ENCODE measurements around the gene AMFR.

AMFR gene

DNA sequence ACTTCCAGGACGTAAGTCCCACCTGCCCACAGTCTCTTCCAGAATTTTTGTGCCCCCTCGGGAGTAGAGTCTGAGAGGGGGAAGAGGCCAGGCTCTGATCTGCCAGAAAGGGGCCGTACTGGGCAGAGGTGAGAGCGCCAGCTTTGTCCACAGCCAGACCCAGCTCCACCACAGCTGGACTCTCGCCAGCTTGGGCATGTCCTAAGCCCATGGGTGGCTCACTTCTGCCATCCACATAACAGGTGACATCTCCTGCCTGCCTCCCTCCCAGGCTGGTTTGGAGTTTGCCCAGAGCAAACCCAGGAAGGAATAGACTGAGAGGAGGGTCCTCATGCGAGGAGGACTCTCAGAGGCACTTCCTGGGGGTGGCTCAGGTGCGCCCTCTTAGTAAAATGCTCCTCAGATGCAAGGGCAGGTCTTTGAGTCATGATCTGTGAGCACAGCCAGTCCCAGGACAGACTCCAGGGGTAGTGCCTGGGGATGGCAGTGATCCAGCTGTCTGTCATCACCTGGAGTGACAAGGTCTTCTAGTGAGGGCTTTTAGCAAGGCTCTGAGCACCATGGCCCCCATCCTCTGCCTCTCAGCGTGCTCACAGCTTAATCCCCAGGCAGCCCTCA is 89.2 kb downstream of the AMFR start:
- peaks cover 13% of the 10 kb centered on the region for H3K4me1 ChIP-seq (ENCODE audit: insufficient read depth, insufficient read length)
- no peaks in the 10 kb centered on the region for H3K36me3 ChIP-seq (ENCODE audit: insufficient read depth, insufficient read length, low read length)
- H3K9ac ChIP-seq (ENCODE audit: insufficient read length, low read depth) = no peak overlapping the region
- TF ChIP-seq ZNF274 (IDR thresholded peaks at IDR 0.05; ENCODE audit: low read depth, low read length) (no peak), SUZ12 (IDR thresholded peaks at IDR 0.05; ENCODE audit: extremely low read depth, insufficient read depth, insufficient read length) (no peak), YY1 (IDR thresholded peaks at IDR 0.05; ENCODE audit: insufficient read depth, insufficient read length) (no peak)
- no peak for DNase-seq (ENCODE audit: low read depth, low spot score)
- no peaks in the 10 kb centered on the region for H3K27me3 ChIP-seq (ENCODE audit: insufficient read depth, insufficient read length)
- H3K9me3 ChIP-seq (ENCODE audit: insufficient read depth, low read length) = no peaks in the 10 kb centered on the region
- no peak overlapping the region for H3K4me3 ChIP-seq (ENCODE audit: insufficient read length, low read depth)

DNA sequence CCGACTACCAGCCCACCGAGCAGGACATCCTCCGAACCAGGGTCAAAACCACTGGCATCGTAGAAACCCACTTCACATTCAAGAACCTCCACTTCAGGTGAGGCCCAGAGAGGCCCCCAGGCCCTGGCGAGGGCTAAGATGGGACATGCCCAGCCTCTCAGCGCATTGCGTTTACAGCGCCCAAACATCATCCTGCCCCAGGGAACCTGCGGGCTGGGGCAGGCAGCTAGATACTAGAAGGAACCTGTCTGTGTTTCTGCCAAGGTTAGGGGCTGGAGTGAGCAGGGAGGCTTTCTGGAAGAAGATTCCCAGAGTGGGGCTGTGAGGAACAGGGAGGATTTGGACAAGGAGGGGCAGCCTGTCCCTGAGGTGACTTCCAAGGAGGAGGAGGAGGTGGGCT is 90.6 kb downstream of the AMFR start:
- H3K36me3 ChIP-seq (ENCODE audit: insufficient read depth, insufficient read length, low read length) = no peaks in the 10 kb centered on the region
- H3K9ac ChIP-seq (ENCODE audit: insufficient read length, low read depth) = no peak overlapping the region
- DNase-seq (ENCODE audit: low read depth, low spot score) = no peak
- H3K9me3 ChIP-seq (ENCODE audit: insufficient read depth, low read length) = no peaks in the 10 kb centered on the region
- no peak overlapping the region for H3K4me3 ChIP-seq (ENCODE audit: insufficient read length, low read depth)
- peaks cover 13% of the 10 kb centered on the region for H3K4me1 ChIP-seq (ENCODE audit: insufficient read depth, insufficient read length)
- no peaks in the 10 kb centered on the region for H3K27me3 ChIP-seq (ENCODE audit: insufficient read depth, insufficient read length)
- TF ChIP-seq ZNF274 (IDR thresholded peaks at IDR 0.05; ENCODE audit: low read depth, low read length) = no peak
- no peak for TF ChIP-seq YY1 (IDR thresholded peaks at IDR 0.05; ENCODE audit: insufficient read depth, insufficient read length)
- TF ChIP-seq SUZ12 (IDR thresholded peaks at IDR 0.05; ENCODE audit: extremely low read depth, insufficient read depth, insufficient read length) = no peak

DNA sequence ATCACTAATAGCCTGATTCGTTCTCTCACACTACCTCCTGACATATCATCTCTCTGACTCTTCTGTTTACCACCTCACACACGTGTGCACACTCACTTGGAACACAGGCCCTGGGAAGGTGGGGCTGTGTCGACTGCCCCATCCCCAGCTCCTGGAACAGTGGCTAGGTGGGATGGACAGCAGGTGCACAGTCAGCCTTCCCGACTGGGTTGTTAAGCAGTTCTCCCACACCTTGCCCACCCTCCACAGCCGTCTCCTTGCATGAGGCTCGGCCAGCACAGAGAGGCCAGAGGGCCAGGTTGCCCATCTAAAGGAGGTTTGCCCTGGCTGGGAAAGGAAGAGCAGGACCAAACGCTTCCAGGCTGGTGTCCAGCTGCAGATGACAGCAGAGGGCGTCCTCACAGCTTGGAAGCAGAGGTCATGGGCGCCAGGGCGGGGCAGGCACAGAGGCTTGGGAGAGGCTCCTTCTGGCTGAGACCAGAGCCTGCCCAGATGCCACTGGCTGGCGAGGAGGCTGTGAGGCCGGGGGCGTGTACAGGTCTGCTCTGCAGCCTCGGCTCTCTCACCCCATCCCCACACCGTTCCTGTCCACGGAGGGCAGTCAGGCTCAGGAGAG is 92.8 kb downstream of the AMFR start:
- no peaks in the 10 kb centered on the region for H3K27me3 ChIP-seq (ENCODE audit: insufficient read depth, insufficient read length)
- no peaks in the 10 kb centered on the region for H3K36me3 ChIP-seq (ENCODE audit: insufficient read depth, insufficient read length, low read length)
- no peak overlapping the region for H3K9ac ChIP-seq (ENCODE audit: insufficient read length, low read depth)
- DNase-seq (ENCODE audit: low read depth, low spot score) = peak; percentile 16
- peaks cover 13% of the 10 kb centered on the region for H3K4me1 ChIP-seq (ENCODE audit: insufficient read depth, insufficient read length)
- TF ChIP-seq ZNF274 (IDR thresholded peaks at IDR 0.05; ENCODE audit: low read depth, low read length) = no peak
- TF ChIP-seq YY1 (IDR thresholded peaks at IDR 0.05; ENCODE audit: insufficient read depth, insufficient read length) = no peak
- no peak for TF ChIP-seq SUZ12 (IDR thresholded peaks at IDR 0.05; ENCODE audit: extremely low read depth, insufficient read depth, insufficient read length)
- no peaks in the 10 kb centered on the region for H3K9me3 ChIP-seq (ENCODE audit: insufficient read depth, low read length)
- no peak overlapping the region for H3K4me3 ChIP-seq (ENCODE audit: insufficient read length, low read depth)

DNA sequence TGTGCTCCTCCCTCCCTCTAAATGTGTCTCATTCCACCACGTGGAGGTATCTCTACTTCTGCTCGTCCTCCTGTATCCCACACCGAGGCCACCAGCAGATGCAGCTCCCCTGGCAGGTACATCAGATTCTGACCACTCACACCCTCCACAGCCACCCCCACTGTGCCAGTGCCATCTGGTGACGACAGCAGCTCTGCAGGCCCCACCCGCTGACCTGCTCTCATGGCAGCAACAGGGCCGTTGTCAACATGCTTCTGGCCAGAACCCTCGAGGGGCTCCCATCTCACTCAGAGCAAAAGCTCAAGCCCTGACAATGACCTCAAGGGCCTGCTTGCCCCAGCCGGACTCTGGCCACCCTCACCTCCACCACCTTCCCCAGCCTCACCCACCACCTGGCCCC is 93.4 kb downstream of the AMFR start:
- no peaks in the 10 kb centered on the region for H3K9me3 ChIP-seq (ENCODE audit: insufficient read depth, low read length)
- no peak overlapping the region for H3K9ac ChIP-seq (ENCODE audit: insufficient read length, low read depth)
- no peaks in the 10 kb centered on the region for H3K27me3 ChIP-seq (ENCODE audit: insufficient read depth, insufficient read length)
- DNase-seq (ENCODE audit: low read depth, low spot score) = no peak
- H3K4me3 ChIP-seq (ENCODE audit: insufficient read length, low read depth) = no peak overlapping the region
- no peak for TF ChIP-seq YY1 (IDR thresholded peaks at IDR 0.05; ENCODE audit: insufficient read depth, insufficient read length)
- TF ChIP-seq SUZ12 (IDR thresholded peaks at IDR 0.05; ENCODE audit: extremely low read depth, insufficient read depth, insufficient read length) = no peak
- TF ChIP-seq ZNF274 (IDR thresholded peaks at IDR 0.05; ENCODE audit: low read depth, low read length) = no peak
- H3K4me1 ChIP-seq (ENCODE audit: insufficient read depth, insufficient read length) = peaks cover 13% of the 10 kb centered on the region
- no peaks in the 10 kb centered on the region for H3K36me3 ChIP-seq (ENCODE audit: insufficient read depth, insufficient read length, low read length)

DNA sequence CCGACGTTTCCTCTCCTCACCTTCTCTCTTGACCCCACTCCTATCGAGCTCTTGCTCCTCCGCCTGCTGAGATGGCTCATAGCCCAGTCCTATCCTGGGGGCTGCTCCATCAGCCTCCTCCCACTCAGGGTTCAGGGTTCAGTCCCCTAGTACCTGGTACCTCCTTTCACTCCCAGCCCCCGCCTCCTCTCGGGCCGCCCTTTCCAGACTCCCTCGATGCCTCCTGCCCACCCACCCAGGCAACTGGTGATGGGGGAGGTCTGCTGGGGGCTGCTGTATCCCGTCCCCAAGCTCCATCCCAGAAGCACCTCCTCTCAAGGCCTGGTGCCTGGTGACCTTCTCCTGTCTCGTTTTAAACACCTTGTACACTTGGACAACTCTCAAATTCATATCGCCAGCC is 93.9 kb downstream of the AMFR start:
- H3K36me3 ChIP-seq (ENCODE audit: insufficient read depth, insufficient read length, low read length) = no peaks in the 10 kb centered on the region
- H3K4me3 ChIP-seq (ENCODE audit: insufficient read length, low read depth) = no peak overlapping the region
- H3K9me3 ChIP-seq (ENCODE audit: insufficient read depth, low read length) = no peaks in the 10 kb centered on the region
- H3K27me3 ChIP-seq (ENCODE audit: insufficient read depth, insufficient read length) = no peaks in the 10 kb centered on the region
- no peak for TF ChIP-seq SUZ12 (IDR thresholded peaks at IDR 0.05; ENCODE audit: extremely low read depth, insufficient read depth, insufficient read length)
- no peak for TF ChIP-seq ZNF274 (IDR thresholded peaks at IDR 0.05; ENCODE audit: low read depth, low read length)
- no peak for TF ChIP-seq YY1 (IDR thresholded peaks at IDR 0.05; ENCODE audit: insufficient read depth, insufficient read length)
- DNase-seq (ENCODE audit: low read depth, low spot score) = no peak
- H3K9ac ChIP-seq (ENCODE audit: insufficient read length, low read depth) = no peak overlapping the region
- peaks cover 13% of the 10 kb centered on the region for H3K4me1 ChIP-seq (ENCODE audit: insufficient read depth, insufficient read length)

DNA sequence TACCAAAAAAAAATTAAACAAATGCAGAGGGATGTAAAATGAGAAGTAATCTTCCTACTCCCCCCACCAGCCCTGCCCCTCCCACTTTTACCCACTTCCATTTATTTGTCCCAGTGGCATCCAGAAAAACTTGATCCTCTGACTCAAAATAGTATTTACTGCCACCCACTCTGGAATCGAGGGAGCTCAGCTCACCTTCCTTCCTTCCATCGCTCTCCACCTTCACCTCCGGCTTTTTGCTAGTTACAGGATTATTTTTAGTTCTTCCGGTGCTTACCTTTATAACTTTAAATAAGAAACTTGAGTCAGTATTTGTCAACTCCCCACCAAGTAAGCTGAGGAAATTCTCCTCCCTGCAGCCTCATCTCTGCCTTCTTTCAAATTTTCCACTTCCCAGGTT is 94.9 kb downstream of the AMFR start:
- H3K4me1 ChIP-seq (ENCODE audit: insufficient read depth, insufficient read length) = peaks cover 9% of the 10 kb centered on the region
- no peaks in the 10 kb centered on the region for H3K27me3 ChIP-seq (ENCODE audit: insufficient read depth, insufficient read length)
- no peak for DNase-seq (ENCODE audit: low read depth, low spot score)
- peak overlapping the region; percentile 21 for H3K9ac ChIP-seq (ENCODE audit: insufficient read length, low read depth)
- H3K9me3 ChIP-seq (ENCODE audit: insufficient read depth, low read length) = no peaks in the 10 kb centered on the region
- no peak for TF ChIP-seq YY1 (IDR thresholded peaks at IDR 0.05; ENCODE audit: insufficient read depth, insufficient read length)
- no peak for TF ChIP-seq SUZ12 (IDR thresholded peaks at IDR 0.05; ENCODE audit: extremely low read depth, insufficient read depth, insufficient read length)
- H3K36me3 ChIP-seq (ENCODE audit: insufficient read depth, insufficient read length, low read length) = no peaks in the 10 kb centered on the region
- no peak overlapping the region for H3K4me3 ChIP-seq (ENCODE audit: insufficient read length, low read depth)

DNA sequence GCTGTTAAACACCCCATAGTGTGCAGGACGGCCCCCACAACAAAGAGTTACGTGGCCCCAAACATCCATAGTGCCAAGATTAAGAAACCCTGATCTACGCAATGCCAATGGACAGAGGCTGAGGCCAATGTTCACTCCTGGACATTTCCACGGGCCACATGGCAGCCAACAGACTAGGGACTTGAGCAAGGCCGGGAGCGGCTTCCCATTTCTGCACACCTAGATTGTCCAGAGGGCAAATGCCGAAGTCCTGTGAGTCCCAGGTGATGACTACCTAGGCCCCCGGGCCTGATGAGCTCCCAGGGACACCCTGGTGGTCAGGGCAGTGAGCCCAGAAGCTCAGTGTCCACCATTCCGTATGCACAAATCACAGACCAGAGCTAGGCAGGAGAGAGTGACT is 95.5 kb downstream of the AMFR start:
- Histone ChIP-seq H3K4me3 (ENCODE audit: insufficient read length, low read depth) (no peak overlapping the region), H3K9ac (ENCODE audit: insufficient read length, low read depth) (no peak overlapping the region), H3K36me3 (ENCODE audit: insufficient read depth, insufficient read length, low read length) (no peaks in the 10 kb centered on the region), H3K9me3 (ENCODE audit: insufficient read depth, low read length) (no peaks in the 10 kb centered on the region), H3K27me3 (ENCODE audit: insufficient read depth, insufficient read length) (no peaks in the 10 kb centered on the region), H3K4me1 (ENCODE audit: insufficient read depth, insufficient read length) (peaks cover 3% of the 10 kb centered on the region)
- no peak for DNase-seq (ENCODE audit: low read depth, low spot score)
- TF ChIP-seq ZNF274 (IDR thresholded peaks at IDR 0.05; ENCODE audit: low read depth, low read length) (no peak), SUZ12 (IDR thresholded peaks at IDR 0.05; ENCODE audit: extremely low read depth, insufficient read depth, insufficient read length) (no peak), YY1 (IDR thresholded peaks at IDR 0.05; ENCODE audit: insufficient read depth, insufficient read length) (no peak)
